ENCODE data around the gene SMCO4. TPM values are rescaled to one million over a fixed set of nuclear protein-coding genes. Genes with fewer than 3 reads are reported as not detected.

The SMCO4 gene
- total RNA-seq, 1 donor from 2014 or later, result 29.3 TPM

- Mint-ChIP-seq H3K27ac (ENCODE audit: unreplicated experiment) (no peak overlapping the region), H3K4me1 (ENCODE audit: low read depth, unreplicated experiment) (peaks cover 5% of the 10 kb centered on the region), H3K27me3 (ENCODE audit: low read depth, unreplicated experiment) (no peaks in the 10 kb centered on the region)
These were observed 21.7 kb upstream of the SMCO4 start for GRCh38 chr11:93564895-93565294.

DNA sequence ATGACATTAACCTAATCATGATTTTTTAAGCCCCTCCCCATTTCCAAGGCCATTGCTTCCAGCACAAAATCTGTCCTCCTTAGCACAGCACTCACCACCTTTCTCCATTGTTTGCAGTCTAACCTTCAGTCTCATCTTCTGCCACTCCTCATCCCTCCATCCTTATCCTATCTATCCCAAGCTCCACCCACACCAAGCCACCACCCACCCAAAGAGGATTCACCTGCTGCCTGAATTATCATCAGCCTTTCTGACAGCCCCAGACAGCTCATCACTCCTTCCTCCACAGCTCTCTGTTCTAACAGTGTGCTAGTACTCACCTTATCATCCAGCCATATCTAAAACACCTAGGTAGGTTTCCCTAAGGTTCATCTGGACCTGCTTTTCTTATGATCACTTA, 20.7 kb upstream of the SMCO4 start:
- Histone ChIP-seq H4K20me1 (ENCODE audit: insufficient read depth, low read length) (no peaks in the 10 kb centered on the region), H3K9me3 (ENCODE audit: insufficient read depth, low read depth, low read length) (no peaks in the 10 kb centered on the region), H3K79me2 (ENCODE audit: insufficient read depth, low read length) (no peaks in the 10 kb centered on the region), H2AFZ (ENCODE audit: low read depth, low read length) (no peak overlapping the region), H3K27ac (ENCODE audit: low read depth, low read length) (no peak overlapping the region), H3K9ac (ENCODE audit: low read length) (no peak overlapping the region), H3K4me1 (ENCODE audit: insufficient read depth, low read length) (no peaks in the 10 kb centered on the region), H3K36me3 (ENCODE audit: insufficient read depth, low read length) (no peaks in the 10 kb centered on the region), H3K4me2 (ENCODE audit: low read length) (no peak overlapping the region), H3K27me3 (ENCODE audit: insufficient read depth, low read length) (no peaks in the 10 kb centered on the region), H3K4me3 (ENCODE audit: insufficient read depth, low read depth, low read length) (no peak overlapping the region)
- FAIRE-seq, result no peak
- Mint-ChIP-seq H3K36me3 (ENCODE audit: low read depth, unreplicated experiment) (no peaks in the 10 kb centered on the region), H3K27ac (ENCODE audit: unreplicated experiment) (no peak overlapping the region), H3K9me3 (ENCODE audit: unreplicated experiment) (no peaks in the 10 kb centered on the region), H3K27me3 (ENCODE audit: low read depth, unreplicated experiment) (no peaks in the 10 kb centered on the region), H3K4me1 (ENCODE audit: low read depth, unreplicated experiment) (peaks cover 5% of the 10 kb centered on the region), H3K4me3 (ENCODE audit: unreplicated experiment) (no peak overlapping the region)
- no peak for DNase-seq (ENCODE audit: low read depth)
- no peak for TF ChIP-seq CTCF (IDR thresholded peaks at IDR 0.05; ENCODE audit: insufficient read depth, low read depth, low read length)
- TF ChIP-seq EZH2 (IDR thresholded peaks at IDR 0.05; ENCODE audit: insufficient read depth, low read length), result no peak

More at GRCh38 chr11:93564895-93565294, 21.7 kb upstream of the SMCO4 start:
- Histone ChIP-seq H3K36me3 (ENCODE audit: insufficient read depth, low read length) (no peaks in the 10 kb centered on the region), H4K20me1 (ENCODE audit: insufficient read depth, low read length) (no peaks in the 10 kb centered on the region), H3K4me2 (ENCODE audit: low read length) (no peak overlapping the region), H3K4me1 (ENCODE audit: insufficient read depth, low read length) (no peaks in the 10 kb centered on the region), H3K4me3 (ENCODE audit: insufficient read depth, low read depth, low read length) (no peak overlapping the region), H3K27me3 (ENCODE audit: insufficient read depth, low read length) (no peaks in the 10 kb centered on the region), H3K27ac (ENCODE audit: low read depth, low read length) (no peak overlapping the region), H2AFZ (ENCODE audit: low read depth, low read length) (no peak overlapping the region), H3K79me2 (ENCODE audit: insufficient read depth, low read length) (no peaks in the 10 kb centered on the region), H3K9ac (ENCODE audit: low read length) (no peak overlapping the region), H3K9me3 (ENCODE audit: insufficient read depth, low read depth, low read length) (no peaks in the 10 kb centered on the region)
- FAIRE-seq (no peak), DNase-seq (ENCODE audit: low read depth) (no peak)
- H3K9me3 Mint-ChIP-seq (ENCODE audit: unreplicated experiment), result no peaks in the 10 kb centered on the region
- no peak overlapping the region for H3K4me3 Mint-ChIP-seq (ENCODE audit: unreplicated experiment)
- no peaks in the 10 kb centered on the region for H3K36me3 Mint-ChIP-seq (ENCODE audit: low read depth, unreplicated experiment)
- TF ChIP-seq CTCF (IDR thresholded peaks at IDR 0.05; ENCODE audit: insufficient read depth, low read depth, low read length), result no peak
- TF ChIP-seq EZH2 (IDR thresholded peaks at IDR 0.05; ENCODE audit: insufficient read depth, low read length), result no peak

DNA sequence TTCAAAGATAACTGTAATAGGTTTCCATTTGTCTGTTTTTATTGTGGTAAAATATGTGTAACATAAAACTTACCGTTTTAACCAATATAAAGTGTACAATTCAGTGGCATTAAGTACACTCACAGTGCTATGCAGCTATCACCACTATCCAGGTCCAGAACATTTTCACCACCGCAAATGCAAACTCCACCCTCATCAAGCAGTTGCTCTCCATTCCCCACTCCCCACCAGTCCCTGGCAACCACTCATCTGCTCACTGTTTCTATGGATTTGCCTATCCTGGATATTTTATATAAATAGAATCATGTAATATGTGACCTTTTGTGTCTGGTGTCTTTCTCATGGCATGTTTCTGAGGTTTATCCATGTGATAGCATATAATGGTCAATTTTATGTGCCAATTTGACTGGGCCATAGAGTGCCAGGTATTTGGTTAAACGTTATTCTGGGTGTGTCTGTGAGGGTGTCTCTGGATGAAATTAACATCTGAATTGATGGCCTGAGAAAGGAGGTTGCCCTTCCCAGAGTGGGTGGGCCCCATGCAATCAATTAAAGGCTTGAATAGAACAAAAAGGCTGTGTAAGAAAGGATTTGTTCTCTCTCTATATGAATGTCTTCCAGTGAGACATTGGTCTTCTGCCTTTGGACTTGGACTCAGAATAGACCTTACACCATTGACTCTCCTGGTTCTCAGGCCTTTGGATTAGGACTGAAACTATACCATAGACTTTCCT, 17.2 kb upstream of the SMCO4 start:
- Histone ChIP-seq H3K36me3 (ENCODE audit: insufficient read depth, low read length) (no peaks in the 10 kb centered on the region), H3K27me3 (ENCODE audit: insufficient read depth, low read length) (peaks cover 8% of the 10 kb centered on the region), H3K27ac (ENCODE audit: low read depth, low read length) (no peak overlapping the region), H3K9ac (ENCODE audit: low read length) (no peak overlapping the region), H4K20me1 (ENCODE audit: insufficient read depth, low read length) (no peaks in the 10 kb centered on the region), H3K4me1 (ENCODE audit: insufficient read depth, low read length) (no peaks in the 10 kb centered on the region), H2AFZ (ENCODE audit: low read depth, low read length) (no peak overlapping the region), H3K79me2 (ENCODE audit: insufficient read depth, low read length) (no peaks in the 10 kb centered on the region), H3K4me2 (ENCODE audit: low read length) (no peak overlapping the region), H3K4me3 (ENCODE audit: insufficient read depth, low read depth, low read length) (no peak overlapping the region), H3K9me3 (ENCODE audit: insufficient read depth, low read depth, low read length) (no peaks in the 10 kb centered on the region)
- no peak for TF ChIP-seq CTCF (IDR thresholded peaks at IDR 0.05; ENCODE audit: insufficient read depth, low read depth, low read length)
- no peak for TF ChIP-seq EZH2 (IDR thresholded peaks at IDR 0.05; ENCODE audit: insufficient read depth, low read length)
- Mint-ChIP-seq H3K27me3 (ENCODE audit: low read depth, unreplicated experiment) (no peaks in the 10 kb centered on the region), H3K9me3 (ENCODE audit: unreplicated experiment) (no peaks in the 10 kb centered on the region), H3K27ac (ENCODE audit: unreplicated experiment) (no peak overlapping the region), H3K4me3 (ENCODE audit: unreplicated experiment) (no peak overlapping the region), H3K4me1 (ENCODE audit: low read depth, unreplicated experiment) (peaks cover 4% of the 10 kb centered on the region), H3K36me3 (ENCODE audit: low read depth, unreplicated experiment) (no peaks in the 10 kb centered on the region)
- FAIRE-seq (no peak), DNase-seq (ENCODE audit: low read depth) (no peak)
